Stimulated activated CD8-positive, alpha-beta memory T cell treated with anti-CD3 and anti-CD28 coated beads, Interleukin-4, amount 100 ng/mL, for 1 hour (primary cell): Measurements from ENCODE around the gene LBX1.
"Not testable (repeated sequence)": the region's sequence is repeated elsewhere in the genome, so short reads cannot be mapped to it uniquely, and the experiment has no call there.

Experiments
- DNase-seq, 2 donors: peaks; one replicate each; pipeline ENCODE4 v3.0.0-alpha.2; 2020; ENCODE audit warnings: low read depth in 2 of 2, low spot score in 1 of 2

LBX1 gene

GRCh38 chr10:101214446-101215396 is 14.5 kb downstream of the LBX1 start:
- peak; percentile 42 to 52 for DNase-seq

GRCh38 chr10:101208543-101208942 is 20.7 kb downstream of the LBX1 start:
- DNase-seq = no peak

GRCh38 chr10:101207026-101207425 is 22.2 kb downstream of the LBX1 start:
- DNase-seq = no peak

GRCh38 chr10:101202667-101203066 is 26.6 kb downstream of the LBX1 start:
- DNase-seq = not testable (repeated sequence)

- not testable (repeated sequence) for DNase-seq
Measured at GRCh38 chr10:101198326-101198977, 30.8 kb downstream of the LBX1 start.

GRCh38 chr10:101195921-101196320 is 33.3 kb downstream of the LBX1 start:
- no peak for DNase-seq

GRCh38 chr10:101189461-101190401 is 39.5 kb downstream of the LBX1 start:
- no peak for DNase-seq

GRCh38 chr10:101188942-101189341 is 40.3 kb downstream of the LBX1 start:
- no peak for DNase-seq

- no peak for DNase-seq
Measured at GRCh38 chr10:101183458-101184183, 45.6 kb downstream of the LBX1 start.

- DNase-seq = no peak
Measured at GRCh38 chr10:101182936-101183335, 46.3 kb downstream of the LBX1 start.
